K562 (cell line): ENCODE results near the gene MEA1. TPM values are rescaled to one million over a fixed set of nuclear protein-coding genes. Genes with fewer than 3 reads are reported as not detected.
A peak's percentile ranks its signal among the peaks of the same experiment; 100 is the strongest.

Experiments used
- BHLHE40 ChIP-seq: IDR thresholded peaks from 2 replicates; pipeline ENCODE4 v1.6.1; 2011; ENCODE audit warnings: low read length, improper control_type of control experiment
- CAMTA2 ChIP-seq: fragments of 250-450 bp; sonication (Bioruptor Pico); conservative IDR thresholded peaks from 2 replicates; pipeline ENCODE4 v1.5.1; 2022
- CSDE1 ChIP-seq, 2 experiments: fragments of 450-650 bp; IDR thresholded peaks; 2 replicates each; pipeline ENCODE4 v1.6.1; 2016; ENCODE audit warnings: mild to moderate bottlenecking in 1 of 2
- MECOM ChIP-seq: fragments of 250-450 bp; sonication (Bioruptor Pico); IDR thresholded peaks from 2 replicates; pipeline ENCODE4 v1.8.0; 2022; ENCODE audit warnings: inconsistent platforms
- MTF1 ChIP-seq: fragments of 250-450 bp; sonication (Bioruptor Pico); IDR thresholded peaks from 2 replicates; pipeline ENCODE4 v1.9.0; 2021; ENCODE audit warnings: moderate library complexity, mild to moderate bottlenecking, inconsistent platforms, borderline replicate concordance
- SLC30A9 ChIP-seq: fragments of 250-450 bp; sonication (Bioruptor Pico); IDR thresholded peaks from 2 replicates; pipeline ENCODE4 v1.8.0; 2022; ENCODE audit warnings: mild to moderate bottlenecking, moderate library complexity
- TGIF2 ChIP-seq: sonication (generic); formaldehyde crosslinking; IDR thresholded peaks from 2 replicates; pipeline ENCODE4 v1.8.1; 2022; ENCODE audit warnings: mild to moderate bottlenecking, missing genetic modification reagents, moderate library complexity
- TOE1 ChIP-seq, 2 experiments: fragments of 450-650 bp in 1 of 2; sonication (generic) in 1 of 2; formaldehyde crosslinking in 1 of 2; IDR thresholded peaks; 2 replicates each; pipeline versions ENCODE4 v1.7.1 to v1.8.0; 2016 to 2022; ENCODE audit warnings: borderline replicate concordance in 2 of 2, mild to moderate bottlenecking in 2 of 2, antibody characterized with exemption in 1 of 2, inconsistent platforms in 1 of 2, low read depth in 1 of 2, missing genetic modification reagents in 1 of 2, moderate library complexity in 1 of 2
- ZBTB8A ChIP-seq: fragments of 450-650 bp; IDR thresholded peaks from 2 replicates; pipeline ENCODE4 v1.6.1; 2018; ENCODE audit warnings: mild to moderate bottlenecking, moderate library complexity; ENCODE audit not compliant: partially characterized antibody
- ZNF12 ChIP-seq: sonication (generic); formaldehyde crosslinking; IDR thresholded peaks from 2 replicates; pipeline ENCODE4 v1.4.0; 2020; ENCODE audit warnings: mild to moderate bottlenecking, missing genetic modification reagents
- ZNF282 ChIP-seq: sonication (generic); formaldehyde crosslinking; IDR thresholded peaks from 2 replicates; pipeline ENCODE4 v1.8.1; 2023; ENCODE audit warnings: missing genetic modification reagents
- ZNF347 ChIP-seq: fragments of 450-650 bp; formaldehyde crosslinking; IDR thresholded peaks from 2 replicates; pipeline ENCODE4 v1.4.0; 2020; ENCODE audit warnings: low read depth, mild to moderate bottlenecking, moderate library complexity
- ZNF436 ChIP-seq: fragments of 250-450, 450-650 bp; sonication (Bioruptor Pico); formaldehyde crosslinking; IDR thresholded peaks from 2 replicates; pipeline ENCODE4 v1.7.0; 2020; ENCODE audit warnings: mild to moderate bottlenecking
- polyA plus RNA-seq, 8 experiments: library from polyadenylated mRNA; depleted of rRNA in 4 of 8; stranded (reverse) in 5 of 8; unstranded in 3 of 8; fragments of >200 nt; fragmentation: Nextera tagmentation in 2 of 8; fragmentation: Illumina TruSeq in 1 of 8; extraction: Ambion mirVana in 2 of 8; extraction: Trizol in 1 of 8; gene quantifications; 2 replicates each; pipeline versions ENCODE4 v1.2.1 to v1.2.3, GENCODE V29; 2011 to 2014; ENCODE audit warnings: inconsistent platforms in 1 of 8, missing spikeins in 1 of 8
- total RNA-seq, 7 experiments: library from RNA; depleted of rRNA in 6 of 7; stranded (reverse); fragments of >200 nt in 6 of 7; fragmentation: Illumina TruSeq in 2 of 7; extraction: Trizol in 2 of 7; gene quantifications; 2 replicates each; pipeline versions ENCODE4 v1.2.1 to v1.2.3, GENCODE V29; 2011 to 2021; ENCODE audit warnings: low replicate concordance in 1 of 7
- TF ChIP-seq, protein P1 (sequence below), 2 experiments: fragments of 450-650 bp; IDR thresholded peaks; 2 replicates each; pipeline ENCODE4 v1.6.1; 2018; ENCODE audit warnings: mild to moderate bottlenecking in 2 of 2, low read depth in 1 of 2; ENCODE audit not compliant: partially characterized antibody in 2 of 2
- TF ChIP-seq, protein P2 (sequence below): fragments of 250-450 bp; sonication (Bioruptor Pico); IDR thresholded peaks from 2 replicates; pipeline ENCODE4 v1.4.0; 2020; ENCODE audit warnings: mild to moderate bottlenecking, moderate library complexity, borderline replicate concordance
- TF ChIP-seq, protein P3 (sequence below): sonication (generic); formaldehyde crosslinking; IDR thresholded peaks from 2 replicates; pipeline ENCODE4 v1.8.1; 2023; ENCODE audit warnings: missing genetic modification reagents, mild to moderate bottlenecking, borderline replicate concordance

MEA1 gene
- total and polyA plus RNA-seq, 9 of the 15 experiments (the other 6 are each of a cell fraction or from before 2014, with no cell fraction given), result 86.8 to 210 (median 152) TPM

DNA sequence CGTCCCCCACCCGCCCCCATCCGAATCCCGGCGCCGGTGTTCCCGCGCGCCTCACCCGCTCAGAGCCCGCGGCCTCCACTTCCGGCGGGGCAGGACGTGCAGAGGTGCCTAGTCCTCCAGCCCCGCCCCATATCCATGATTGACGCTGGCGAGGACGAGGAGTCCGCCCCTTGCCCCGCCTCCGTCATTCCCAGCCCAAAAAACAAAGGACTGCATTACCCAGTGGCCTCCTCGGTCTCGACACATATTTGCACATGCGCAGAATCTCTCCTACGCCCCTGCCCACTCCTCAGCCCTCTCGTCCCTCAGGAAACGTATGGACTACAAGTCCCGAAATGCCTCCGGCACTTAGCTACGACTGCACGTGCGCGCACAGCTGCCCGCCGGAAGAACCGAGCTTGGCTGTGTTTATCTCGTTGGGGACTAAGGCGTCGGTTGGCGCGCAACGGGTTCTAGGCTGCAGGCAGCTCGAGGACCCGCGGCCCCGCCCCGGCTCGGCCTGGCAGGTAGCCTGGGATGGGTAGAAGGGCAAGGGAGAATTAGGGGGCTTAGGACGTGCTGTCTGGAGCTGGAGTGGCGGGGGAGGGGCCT lies at the start of gene MEA1, which contains the start of gene KLHDC3 (continued):
- TF ChIP-seq TOE1 (IDR thresholded peaks at IDR 0.05; ENCODE audit: borderline replicate concordance) (no peak; the same call in none of the 2 replicates), TOE1 (CRISPR knock-in tag; IDR thresholded peaks at IDR 0.05; ENCODE audit: borderline replicate concordance, low read depth) (no peak), BHLHE40 (peak; percentile 100), CSDE1 (IDR thresholded peaks at IDR 0.05) (no peak), MECOM (CRISPR knock-in tag) (no peak), ZNF347 (CRISPR knock-in tag) (no peak), ZNF12 (CRISPR knock-in tag) (no peak), ZNF436 (CRISPR knock-in tag) (no peak), SLC30A9 (CRISPR knock-in tag) (no peak), TGIF2 (CRISPR knock-in tag) (no peak), ZNF282 (CRISPR knock-in tag) (no peak), MTF1 (CRISPR knock-in tag) (no peak), ZBTB8A (no peak), CAMTA2 (CRISPR knock-in tag) (no peak)
- TF ChIP-seq, protein P1, sequence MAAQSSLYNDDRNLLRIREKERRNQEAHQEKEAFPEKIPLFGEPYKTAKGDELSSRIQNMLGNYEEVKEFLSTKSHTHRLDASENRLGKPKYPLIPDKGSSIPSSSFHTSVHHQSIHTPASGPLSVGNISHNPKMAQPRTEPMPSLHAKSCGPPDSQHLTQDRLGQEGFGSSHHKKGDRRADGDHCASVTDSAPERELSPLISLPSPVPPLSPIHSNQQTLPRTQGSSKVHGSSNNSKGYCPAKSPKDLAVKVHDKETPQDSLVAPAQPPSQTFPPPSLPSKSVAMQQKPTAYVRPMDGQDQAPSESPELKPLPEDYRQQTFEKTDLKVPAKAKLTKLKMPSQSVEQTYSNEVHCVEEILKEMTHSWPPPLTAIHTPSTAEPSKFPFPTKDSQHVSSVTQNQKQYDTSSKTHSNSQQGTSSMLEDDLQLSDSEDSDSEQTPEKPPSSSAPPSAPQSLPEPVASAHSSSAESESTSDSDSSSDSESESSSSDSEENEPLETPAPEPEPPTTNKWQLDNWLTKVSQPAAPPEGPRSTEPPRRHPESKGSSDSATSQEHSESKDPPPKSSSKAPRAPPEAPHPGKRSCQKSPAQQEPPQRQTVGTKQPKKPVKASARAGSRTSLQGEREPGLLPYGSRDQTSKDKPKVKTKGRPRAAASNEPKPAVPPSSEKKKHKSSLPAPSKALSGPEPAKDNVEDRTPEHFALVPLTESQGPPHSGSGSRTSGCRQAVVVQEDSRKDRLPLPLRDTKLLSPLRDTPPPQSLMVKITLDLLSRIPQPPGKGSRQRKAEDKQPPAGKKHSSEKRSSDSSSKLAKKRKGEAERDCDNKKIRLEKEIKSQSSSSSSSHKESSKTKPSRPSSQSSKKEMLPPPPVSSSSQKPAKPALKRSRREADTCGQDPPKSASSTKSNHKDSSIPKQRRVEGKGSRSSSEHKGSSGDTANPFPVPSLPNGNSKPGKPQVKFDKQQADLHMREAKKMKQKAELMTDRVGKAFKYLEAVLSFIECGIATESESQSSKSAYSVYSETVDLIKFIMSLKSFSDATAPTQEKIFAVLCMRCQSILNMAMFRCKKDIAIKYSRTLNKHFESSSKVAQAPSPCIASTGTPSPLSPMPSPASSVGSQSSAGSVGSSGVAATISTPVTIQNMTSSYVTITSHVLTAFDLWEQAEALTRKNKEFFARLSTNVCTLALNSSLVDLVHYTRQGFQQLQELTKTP (IDR thresholded peaks at IDR 0.05; ENCODE audit: low read depth in 1 of 2, partially characterized antibody in 2 of 2), result peak in 1 of 2 experiments; percentile 94
- TF ChIP-seq, protein P2, sequence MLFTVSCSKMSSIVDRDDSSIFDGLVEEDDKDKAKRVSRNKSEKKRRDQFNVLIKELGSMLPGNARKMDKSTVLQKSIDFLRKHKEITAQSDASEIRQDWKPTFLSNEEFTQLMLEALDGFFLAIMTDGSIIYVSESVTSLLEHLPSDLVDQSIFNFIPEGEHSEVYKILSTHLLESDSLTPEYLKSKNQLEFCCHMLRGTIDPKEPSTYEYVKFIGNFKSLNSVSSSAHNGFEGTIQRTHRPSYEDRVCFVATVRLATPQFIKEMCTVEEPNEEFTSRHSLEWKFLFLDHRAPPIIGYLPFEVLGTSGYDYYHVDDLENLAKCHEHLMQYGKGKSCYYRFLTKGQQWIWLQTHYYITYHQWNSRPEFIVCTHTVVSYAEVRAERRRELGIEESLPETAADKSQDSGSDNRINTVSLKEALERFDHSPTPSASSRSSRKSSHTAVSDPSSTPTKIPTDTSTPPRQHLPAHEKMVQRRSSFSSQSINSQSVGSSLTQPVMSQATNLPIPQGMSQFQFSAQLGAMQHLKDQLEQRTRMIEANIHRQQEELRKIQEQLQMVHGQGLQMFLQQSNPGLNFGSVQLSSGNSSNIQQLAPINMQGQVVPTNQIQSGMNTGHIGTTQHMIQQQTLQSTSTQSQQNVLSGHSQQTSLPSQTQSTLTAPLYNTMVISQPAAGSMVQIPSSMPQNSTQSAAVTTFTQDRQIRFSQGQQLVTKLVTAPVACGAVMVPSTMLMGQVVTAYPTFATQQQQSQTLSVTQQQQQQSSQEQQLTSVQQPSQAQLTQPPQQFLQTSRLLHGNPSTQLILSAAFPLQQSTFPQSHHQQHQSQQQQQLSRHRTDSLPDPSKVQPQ (CRISPR knock-in tag), result 0 out of 2 replicates have a peak, but pooled peaks have one; percentile 49
- TF ChIP-seq, protein P3, sequence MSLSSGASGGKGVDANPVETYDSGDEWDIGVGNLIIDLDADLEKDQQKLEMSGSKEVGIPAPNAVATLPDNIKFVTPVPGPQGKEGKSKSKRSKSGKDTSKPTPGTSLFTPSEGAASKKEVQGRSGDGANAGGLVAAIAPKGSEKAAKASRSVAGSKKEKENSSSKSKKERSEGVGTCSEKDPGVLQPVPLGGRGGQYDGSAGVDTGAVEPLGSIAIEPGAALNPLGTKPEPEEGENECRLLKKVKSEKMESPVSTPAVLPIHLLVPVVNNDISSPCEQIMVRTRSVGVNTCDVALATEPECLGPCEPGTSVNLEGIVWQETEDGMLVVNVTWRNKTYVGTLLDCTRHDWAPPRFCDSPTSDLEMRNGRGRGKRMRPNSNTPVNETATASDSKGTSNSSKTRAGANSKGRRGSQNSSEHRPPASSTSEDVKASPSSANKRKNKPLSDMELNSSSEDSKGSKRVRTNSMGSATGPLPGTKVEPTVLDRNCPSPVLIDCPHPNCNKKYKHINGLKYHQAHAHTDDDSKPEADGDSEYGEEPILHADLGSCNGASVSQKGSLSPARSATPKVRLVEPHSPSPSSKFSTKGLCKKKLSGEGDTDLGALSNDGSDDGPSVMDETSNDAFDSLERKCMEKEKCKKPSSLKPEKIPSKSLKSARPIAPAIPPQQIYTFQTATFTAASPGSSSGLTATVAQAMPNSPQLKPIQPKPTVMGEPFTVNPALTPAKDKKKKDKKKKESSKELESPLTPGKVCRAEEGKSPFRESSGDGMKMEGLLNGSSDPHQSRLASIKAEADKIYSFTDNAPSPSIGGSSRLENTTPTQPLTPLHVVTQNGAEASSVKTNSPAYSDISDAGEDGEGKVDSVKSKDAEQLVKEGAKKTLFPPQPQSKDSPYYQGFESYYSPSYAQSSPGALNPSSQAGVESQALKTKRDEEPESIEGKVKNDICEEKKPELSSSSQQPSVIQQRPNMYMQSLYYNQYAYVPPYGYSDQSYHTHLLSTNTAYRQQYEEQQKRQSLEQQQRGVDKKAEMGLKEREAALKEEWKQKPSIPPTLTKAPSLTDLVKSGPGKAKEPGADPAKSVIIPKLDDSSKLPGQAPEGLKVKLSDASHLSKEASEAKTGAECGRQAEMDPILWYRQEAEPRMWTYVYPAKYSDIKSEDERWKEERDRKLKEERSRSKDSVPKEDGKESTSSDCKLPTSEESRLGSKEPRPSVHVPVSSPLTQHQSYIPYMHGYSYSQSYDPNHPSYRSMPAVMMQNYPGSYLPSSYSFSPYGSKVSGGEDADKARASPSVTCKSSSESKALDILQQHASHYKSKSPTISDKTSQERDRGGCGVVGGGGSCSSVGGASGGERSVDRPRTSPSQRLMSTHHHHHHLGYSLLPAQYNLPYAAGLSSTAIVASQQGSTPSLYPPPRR (CRISPR knock-in tag), result 0 out of 2 replicates have a peak, but pooled peaks have one; percentile 21
